ENCODE measurements around the gene FDX2. TPM values are rescaled to one million over a fixed set of nuclear protein-coding genes. Genes with fewer than 3 reads are reported as not detected.

The FDX2 gene
- total RNA-seq, 3 donors from 2014 or later (not counting 1 experiment from before 2014, with no cell fraction given): 1.7 to 4.1 (median 4.0) TPM

GRCh38 chr19:10321417-10321797 is 5.6 kb upstream of the FDX2 start:
- H3K9me3 Mint-ChIP-seq: no peaks in the 10 kb centered on the region
- ATAC-seq (no peak), DNase-seq (no peak)
- H3K27me3 Mint-ChIP-seq (ENCODE audit: low read depth in 2 of 2): no peaks in the 10 kb centered on the region
- H3K4me1 Mint-ChIP-seq: peaks cover 0 to 15% of the 10 kb centered on the region in 2 donors
- intact Hi-C loops (cut with micrococcal nuclease): no loop called here
- no peak overlapping the region for H3K27ac Mint-ChIP-seq
- Histone ChIP-seq H3K36me3 (ENCODE audit: control insufficient read depth, insufficient read depth, low read length) (peaks cover 79% of the 10 kb centered on the region), H3K27ac (ENCODE audit: low read length) (no peak overlapping the region), H3K27me3 (ENCODE audit: control insufficient read depth, insufficient read depth, low read length) (no peaks in the 10 kb centered on the region), H3K4me1 (ENCODE audit: control insufficient read depth, insufficient read depth, low read length) (no peaks in the 10 kb centered on the region), H3K9me3 (ENCODE audit: control insufficient read depth, insufficient read depth, low read length) (no peaks in the 10 kb centered on the region), H3K4me3 (ENCODE audit: low read length) (no peak overlapping the region)
- no peaks in the 10 kb centered on the region for H3K36me3 Mint-ChIP-seq
- WGBS (ENCODE audit: insufficient coverage): 91% methylated on average over 11 of the region's 11 CpGs
- TF ChIP-seq CTCF (IDR thresholded peaks at IDR 0.05): no peak
- H3K4me3 Mint-ChIP-seq: no peak overlapping the region

- DNase-seq (no peak), ATAC-seq (peak in 1 of 3 donors; percentile 16)
- no peaks in the 10 kb centered on the region for H3K27me3 Mint-ChIP-seq (ENCODE audit: low read depth in 2 of 2)
- no peak overlapping the region for H3K4me3 Mint-ChIP-seq
- peaks cover 4 to 21% of the 10 kb centered on the region in 2 donors for H3K4me1 Mint-ChIP-seq
- intact Hi-C loops (cut with micrococcal nuclease): no loop called here
- Histone ChIP-seq H3K9me3 (ENCODE audit: control insufficient read depth, insufficient read depth, low read length) (no peaks in the 10 kb centered on the region), H3K4me1 (ENCODE audit: control insufficient read depth, insufficient read depth, low read length) (peaks cover 6% of the 10 kb centered on the region), H3K4me3 (ENCODE audit: low read length) (no peak overlapping the region), H3K36me3 (ENCODE audit: control insufficient read depth, insufficient read depth, low read length) (peaks cover 78% of the 10 kb centered on the region), H3K27ac (ENCODE audit: low read length) (no peak overlapping the region), H3K27me3 (ENCODE audit: control insufficient read depth, insufficient read depth, low read length) (no peaks in the 10 kb centered on the region)
- 97% methylated on average over 30 of the region's 32 CpGs for WGBS (ENCODE audit: insufficient coverage)
- no peak for TF ChIP-seq CTCF (IDR thresholded peaks at IDR 0.05)
- no peak overlapping the region for H3K27ac Mint-ChIP-seq
- H3K36me3 Mint-ChIP-seq: no peaks in the 10 kb centered on the region
- H3K9me3 Mint-ChIP-seq: no peaks in the 10 kb centered on the region
Measured at GRCh38 chr19:10320602-10321416, 5.0 kb upstream of the FDX2 start.

- peaks cover 62% of the 10 kb centered on the region for H3K36me3 ChIP-seq (ENCODE audit: control insufficient read depth, insufficient read depth, low read length)
- 97% methylated on average over 12 of the region's 13 CpGs for WGBS (ENCODE audit: insufficient coverage)
- intact Hi-C loops (cut with micrococcal nuclease): no loop called here
- Mint-ChIP-seq H3K4me3 (no peak overlapping the region), H3K27me3 (ENCODE audit: low read depth in 2 of 2) (no peaks in the 10 kb centered on the region), H3K9me3 (no peaks in the 10 kb centered on the region), H3K36me3 (no peaks in the 10 kb centered on the region), H3K27ac (no peak overlapping the region), H3K4me1 (peaks cover 6 to 36% of the 10 kb centered on the region in 2 donors)
- H3K27ac ChIP-seq (ENCODE audit: low read length): no peak overlapping the region
- no peak for TF ChIP-seq CTCF (IDR thresholded peaks at IDR 0.05)
- no peak overlapping the region for H3K4me3 ChIP-seq (ENCODE audit: low read length)
- ATAC-seq: no peak
- H3K9me3 ChIP-seq (ENCODE audit: control insufficient read depth, insufficient read depth, low read length): no peaks in the 10 kb centered on the region
- H3K4me1 ChIP-seq (ENCODE audit: control insufficient read depth, insufficient read depth, low read length): peaks cover 12% of the 10 kb centered on the region
- no peaks in the 10 kb centered on the region for H3K27me3 ChIP-seq (ENCODE audit: control insufficient read depth, insufficient read depth, low read length)
- DNase-seq: no peak
Measured at GRCh38 chr19:10318807-10319682, 3.2 kb upstream of the FDX2 start.

Data from natural killer cell (primary cell).